ENCODE results near the gene RAB26. TPM values are rescaled to one million over a fixed set of nuclear protein-coding genes. Genes with fewer than 3 reads are reported as not detected.

RAB26 gene
- total RNA-seq, 1 donor from 2014 or later, result 292 TPM

GRCh38 chr16:2166263-2167067, 18.0 kb downstream of the RAB26 start:
- H3K27me3 Mint-ChIP-seq (ENCODE audit: unreplicated experiment), result peaks cover 2% of the 10 kb centered on the region
- H3K36me3 Mint-ChIP-seq (ENCODE audit: unreplicated experiment), result no peaks in the 10 kb centered on the region
- no peak for DNase-seq
- no peaks in the 10 kb centered on the region for H3K9me3 Mint-ChIP-seq (ENCODE audit: unreplicated experiment)
- H3K27ac Mint-ChIP-seq (ENCODE audit: unreplicated experiment), result no peak overlapping the region
- no peak overlapping the region for H3K4me3 Mint-ChIP-seq (ENCODE audit: unreplicated experiment)
- H3K4me1 Mint-ChIP-seq (ENCODE audit: low read depth, unreplicated experiment), result peaks cover 3% of the 10 kb centered on the region
- no peak for TF ChIP-seq CTCF (IDR thresholded peaks at IDR 0.05; ENCODE audit: partially characterized antibody, unreplicated experiment)

- Mint-ChIP-seq H3K27ac (ENCODE audit: unreplicated experiment) (no peak overlapping the region), H3K36me3 (ENCODE audit: unreplicated experiment) (no peaks in the 10 kb centered on the region), H3K27me3 (ENCODE audit: unreplicated experiment) (peaks cover 4% of the 10 kb centered on the region), H3K9me3 (ENCODE audit: unreplicated experiment) (no peaks in the 10 kb centered on the region), H3K4me3 (ENCODE audit: unreplicated experiment) (no peak overlapping the region), H3K4me1 (ENCODE audit: low read depth, unreplicated experiment) (peaks cover 3% of the 10 kb centered on the region)
- no peak for TF ChIP-seq CTCF (IDR thresholded peaks at IDR 0.05; ENCODE audit: partially characterized antibody, unreplicated experiment)
- DNase-seq, result no peak
These were observed 18.7 kb downstream of the RAB26 start for GRCh38 chr16:2167068-2167638.

GRCh38 chr16:2170080-2170479, 21.7 kb downstream of the RAB26 start:
- DNase-seq, result no peak
- Mint-ChIP-seq H3K4me1 (ENCODE audit: low read depth, unreplicated experiment) (peaks cover 3% of the 10 kb centered on the region), H3K4me3 (ENCODE audit: unreplicated experiment) (no peak overlapping the region), H3K36me3 (ENCODE audit: unreplicated experiment) (no peaks in the 10 kb centered on the region), H3K9me3 (ENCODE audit: unreplicated experiment) (no peaks in the 10 kb centered on the region), H3K27me3 (ENCODE audit: unreplicated experiment) (peaks cover 4% of the 10 kb centered on the region), H3K27ac (ENCODE audit: unreplicated experiment) (no peak overlapping the region)
- no peak for TF ChIP-seq CTCF (IDR thresholded peaks at IDR 0.05; ENCODE audit: partially characterized antibody, unreplicated experiment)

- DNase-seq, result no peak
- Mint-ChIP-seq H3K27ac (ENCODE audit: unreplicated experiment) (no peak overlapping the region), H3K4me1 (ENCODE audit: low read depth, unreplicated experiment) (peaks cover 3% of the 10 kb centered on the region), H3K36me3 (ENCODE audit: unreplicated experiment) (no peaks in the 10 kb centered on the region), H3K4me3 (ENCODE audit: unreplicated experiment) (no peak overlapping the region), H3K27me3 (ENCODE audit: unreplicated experiment) (peaks cover 4% of the 10 kb centered on the region), H3K9me3 (ENCODE audit: unreplicated experiment) (no peaks in the 10 kb centered on the region)
- no peak for TF ChIP-seq CTCF (IDR thresholded peaks at IDR 0.05; ENCODE audit: partially characterized antibody, unreplicated experiment)
These were observed 22.4 kb downstream of the RAB26 start for GRCh38 chr16:2170587-2171435.

Measured in glutamatergic neuron (in vitro differentiated cells).